Gastrocnemius medialis (tissue), 4 donors: ENCODE measurements around the gene WNK2.

ENCODE experiments used
- POLR2A ChIP-seq, 2 donors: fragments of 450-650 bp; IDR thresholded peaks; one replicate each; pipeline ENCODE4 v1.6.1; 2017; ENCODE audit warnings: antibody characterized with exemption in 2 of 2, mild to moderate bottlenecking in 2 of 2, moderate library complexity in 2 of 2
- TF ChIP-seq, protein P1 (sequence below), 5 experiments: fragments of 450-650 bp in 3 of 5; fragments of 200-600 bp in 2 of 5; sonication (generic) in 2 of 5; IDR thresholded peaks in 4 of 5; conservative IDR thresholded peaks in 1 of 5; 1 replicate in 4 of 5; 2 replicates in 1 of 5; pipeline ENCODE4 v1.5.1; 2016 to 2019; ENCODE audit warnings: antibody characterized with exemption in 5 of 5, mild to moderate bottlenecking in 3 of 5, moderate library complexity in 3 of 5

DNA sequence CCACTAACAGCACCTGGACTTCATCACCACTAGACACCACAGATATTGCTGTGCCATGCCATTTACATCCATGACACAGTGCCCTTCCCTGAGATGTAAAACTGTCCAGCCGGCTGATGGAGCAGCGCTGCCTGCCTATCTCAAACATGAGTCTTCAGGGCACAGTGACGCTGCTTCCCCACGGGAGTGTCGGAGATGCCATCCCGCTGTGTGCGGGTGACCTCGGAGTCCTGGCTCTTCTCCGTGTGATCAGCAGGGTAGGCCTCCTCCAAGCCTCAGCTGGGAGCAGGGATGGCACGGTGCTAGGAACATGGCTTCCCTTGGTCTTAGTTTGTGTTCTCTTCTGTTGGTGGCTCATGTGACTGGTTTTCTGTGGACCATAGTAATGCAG lies 137.3 kb downstream of the WNK2 start:
- TF ChIP-seq, protein P1, sequence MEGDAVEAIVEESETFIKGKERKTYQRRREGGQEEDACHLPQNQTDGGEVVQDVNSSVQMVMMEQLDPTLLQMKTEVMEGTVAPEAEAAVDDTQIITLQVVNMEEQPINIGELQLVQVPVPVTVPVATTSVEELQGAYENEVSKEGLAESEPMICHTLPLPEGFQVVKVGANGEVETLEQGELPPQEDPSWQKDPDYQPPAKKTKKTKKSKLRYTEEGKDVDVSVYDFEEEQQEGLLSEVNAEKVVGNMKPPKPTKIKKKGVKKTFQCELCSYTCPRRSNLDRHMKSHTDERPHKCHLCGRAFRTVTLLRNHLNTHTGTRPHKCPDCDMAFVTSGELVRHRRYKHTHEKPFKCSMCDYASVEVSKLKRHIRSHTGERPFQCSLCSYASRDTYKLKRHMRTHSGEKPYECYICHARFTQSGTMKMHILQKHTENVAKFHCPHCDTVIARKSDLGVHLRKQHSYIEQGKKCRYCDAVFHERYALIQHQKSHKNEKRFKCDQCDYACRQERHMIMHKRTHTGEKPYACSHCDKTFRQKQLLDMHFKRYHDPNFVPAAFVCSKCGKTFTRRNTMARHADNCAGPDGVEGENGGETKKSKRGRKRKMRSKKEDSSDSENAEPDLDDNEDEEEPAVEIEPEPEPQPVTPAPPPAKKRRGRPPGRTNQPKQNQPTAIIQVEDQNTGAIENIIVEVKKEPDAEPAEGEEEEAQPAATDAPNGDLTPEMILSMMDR (IDR thresholded peaks at IDR 0.05 in 4 of 5, conservative IDR thresholded peaks at IDR 0.05 in 1 of 5), result no peak
- no peak for TF ChIP-seq POLR2A (IDR thresholded peaks at IDR 0.05)
